ENCODE results near the gene VPS41. TPM values are rescaled to one million over a fixed set of nuclear protein-coding genes. Genes with fewer than 3 reads are reported as not detected.
A peak's percentile ranks its signal among the peaks of the same experiment; 100 is the strongest.

The VPS41 gene
- polyA plus RNA-seq, 3 donors: 12.7 to 62.2 (median 56.7) TPM

GRCh38 chr7:38798552-38799267, 110.3 kb downstream of the VPS41 start:
- Histone ChIP-seq H3K27me3 (ENCODE audit: control insufficient read depth in 2 of 2, insufficient read depth in 2 of 2, low read length in 2 of 2) (no peaks in the 10 kb centered on the region), H3K79me2 (ENCODE audit: insufficient read depth, low read length) (no peaks in the 10 kb centered on the region), H2AFZ (ENCODE audit: insufficient read depth, low read depth, low read length, poor library complexity, severe bottlenecking) (no peak overlapping the region), H3K9me3 (replicated peaks in 1 of 2; ENCODE audit: control insufficient read depth in 1 of 2, insufficient read depth in 1 of 2, low read length in 2 of 2) (no peaks in the 10 kb centered on the region), H4K20me1 (ENCODE audit: insufficient read depth, low read length) (no peaks in the 10 kb centered on the region), H3K9ac (ENCODE audit: insufficient read depth, low read length, poor library complexity, severe bottlenecking) (no peak overlapping the region), H3K36me3 (replicated peaks in 1 of 2; ENCODE audit: control insufficient read depth in 1 of 2, insufficient read depth in 2 of 2, low read length in 2 of 2) (peaks cover 18 to 44% of the 10 kb centered on the region in 2 donors), H3K27ac (ENCODE audit: low read depth in 1 of 2, low read length in 2 of 2) (no peak overlapping the region), H3K4me3 (replicated peaks in 1 of 3; ENCODE audit: low read depth in 2 of 3, low read length in 3 of 3) (no peak overlapping the region), H3K4me2 (replicated peaks; ENCODE audit: extremely low read depth, low read length, poor library complexity, severe bottlenecking) (no peak overlapping the region), H3K4me1 (ENCODE audit: control insufficient read depth in 1 of 2, insufficient read depth in 2 of 2, low read length in 2 of 2) (no peaks in the 10 kb centered on the region)
- DNase-seq: no peak
- Mint-ChIP-seq H3K9me3 (no peaks in the 10 kb centered on the region), H3K27ac (peak overlapping the region in 1 of 7 donors; percentile 19), H3K27me3 (ENCODE audit: low read depth in 3 of 3) (peaks cover 0 to 1% (median 0%) of the 10 kb centered on the region in 3 donors), H3K36me3 (peaks cover 36 to 43% of the 10 kb centered on the region in 2 donors), H3K4me1 (no peaks in the 10 kb centered on the region), H3K4me3 (no peak overlapping the region)
- no peak for TF ChIP-seq CTCF (IDR thresholded peaks at IDR 0.05)
- WGBS (ENCODE audit: insufficient coverage): 100% methylated on average over 2 of the region's 7 CpGs
- intact Hi-C loops (cut with micrococcal nuclease): loop anchor here (5.0 kb wide), 3 partner anchors 669 to 724 kb away; no protein-coding TSS in a partner anchor

DNA sequence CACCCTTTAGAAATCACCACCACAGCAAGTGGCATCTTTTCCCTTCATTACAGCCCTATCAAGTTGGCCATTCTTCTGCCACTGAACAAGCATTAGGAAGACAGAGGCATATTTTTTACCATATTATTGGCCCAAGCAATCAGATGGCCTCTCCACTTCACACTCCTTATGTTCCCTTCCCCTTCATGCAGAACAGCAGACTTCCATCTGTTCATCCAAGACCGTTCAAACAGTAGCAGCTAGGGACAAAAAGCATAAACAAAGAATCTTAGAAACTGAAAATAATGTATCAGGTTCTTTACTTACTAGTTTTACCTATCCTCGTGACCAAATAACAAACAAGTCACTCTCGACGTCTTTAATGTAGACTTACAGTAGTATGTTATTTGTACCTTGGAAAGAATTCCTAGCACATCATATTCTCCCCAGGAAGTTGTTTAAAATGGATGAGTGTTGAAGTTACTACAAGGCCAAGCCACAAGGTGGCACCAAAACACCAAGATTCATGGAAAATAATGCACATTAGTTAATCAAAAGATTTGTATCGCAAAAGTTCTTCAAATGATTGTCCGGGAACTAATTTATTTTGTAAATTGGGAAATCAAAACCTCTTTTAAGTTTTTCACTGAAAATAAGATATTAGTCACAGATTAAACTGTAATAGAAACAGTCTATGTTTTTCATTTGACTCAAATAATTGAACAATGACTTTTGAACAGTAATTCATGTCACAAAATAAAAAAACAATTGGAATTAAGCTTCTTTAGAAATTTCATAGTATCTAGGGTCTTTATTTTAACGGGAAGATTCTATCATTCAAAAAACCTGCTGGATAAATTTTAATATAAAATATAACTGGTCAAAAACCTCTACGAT, 112.1 kb downstream of the VPS41 start:
- H3K36me3 Mint-ChIP-seq: peaks cover 48 to 53% of the 10 kb centered on the region in 2 donors
- Histone ChIP-seq H3K4me1 (ENCODE audit: control insufficient read depth in 1 of 2, insufficient read depth in 2 of 2, low read length in 2 of 2) (no peaks in the 10 kb centered on the region), H3K27ac (ENCODE audit: low read depth in 1 of 2, low read length in 2 of 2) (no peak overlapping the region), H4K20me1 (ENCODE audit: insufficient read depth, low read length) (no peaks in the 10 kb centered on the region), H2AFZ (ENCODE audit: insufficient read depth, low read depth, low read length, poor library complexity, severe bottlenecking) (no peak overlapping the region), H3K4me3 (replicated peaks in 1 of 3; ENCODE audit: low read depth in 2 of 3, low read length in 3 of 3) (no peak overlapping the region), H3K27me3 (ENCODE audit: control insufficient read depth in 2 of 2, insufficient read depth in 2 of 2, low read length in 2 of 2) (no peaks in the 10 kb centered on the region), H3K36me3 (replicated peaks in 1 of 2; ENCODE audit: control insufficient read depth in 1 of 2, insufficient read depth in 2 of 2, low read length in 2 of 2) (peaks cover 31 to 57% of the 10 kb centered on the region in 2 donors), H3K4me2 (replicated peaks; ENCODE audit: extremely low read depth, low read length, poor library complexity, severe bottlenecking) (no peak overlapping the region), H3K9ac (ENCODE audit: insufficient read depth, low read length, poor library complexity, severe bottlenecking) (no peak overlapping the region), H3K9me3 (replicated peaks in 1 of 2; ENCODE audit: control insufficient read depth in 1 of 2, insufficient read depth in 1 of 2, low read length in 2 of 2) (no peaks in the 10 kb centered on the region), H3K79me2 (ENCODE audit: insufficient read depth, low read length) (no peaks in the 10 kb centered on the region)
- H3K4me3 Mint-ChIP-seq: no peak overlapping the region
- 83% methylated on average over 1 of the region's 8 CpGs for WGBS (ENCODE audit: insufficient coverage)
- intact Hi-C loops (cut with micrococcal nuclease): loop anchor here (5.0 kb wide), 3 partner anchors 670 to 725 kb away; no protein-coding TSS in a partner anchor
- peak; percentile 82 for TF ChIP-seq CTCF (IDR thresholded peaks at IDR 0.05)
- peak; percentile 7 to 48 (median 36) for DNase-seq
- peaks cover 0 to 1% (median 0%) of the 10 kb centered on the region in 3 donors for H3K27me3 Mint-ChIP-seq (ENCODE audit: low read depth in 3 of 3)
- H3K9me3 Mint-ChIP-seq: no peaks in the 10 kb centered on the region
- H3K27ac Mint-ChIP-seq: no peak overlapping the region
- H3K4me1 Mint-ChIP-seq: no peaks in the 10 kb centered on the region

Measured in CD14-positive monocyte (primary cell).